GM21381 (cell line): ENCODE data around the gene MOK.

ENCODE experiments used
- ATAC-seq: cut with Tn5 transposase; IDR thresholded peaks from one replicate; pipeline ENCODE4 v1.9.1; 2021; ENCODE audit warnings: mild to moderate bottlenecking, moderate library complexity; ENCODE audit not compliant: unreplicated experiment

MOK gene

DNA sequence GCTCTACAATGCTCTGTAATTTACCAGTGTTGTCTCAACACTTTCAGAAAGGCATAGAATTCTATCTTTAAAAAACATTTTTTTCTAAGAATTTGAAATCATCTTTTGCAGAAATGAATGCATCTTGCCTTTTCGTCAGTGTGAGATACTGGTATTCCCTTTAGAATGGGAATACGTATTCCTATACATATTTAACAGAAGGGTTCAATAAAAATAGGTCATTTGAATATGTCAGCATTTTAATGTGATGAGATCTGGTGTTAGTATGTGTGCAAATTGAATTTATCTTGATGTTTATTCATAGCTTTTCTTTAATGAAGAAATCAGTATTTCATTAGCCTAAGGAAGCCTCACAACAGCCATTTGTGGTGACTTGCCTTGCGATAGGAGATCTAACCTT lies 121.1 kb downstream of the MOK start:
- no peak for ATAC-seq

DNA sequence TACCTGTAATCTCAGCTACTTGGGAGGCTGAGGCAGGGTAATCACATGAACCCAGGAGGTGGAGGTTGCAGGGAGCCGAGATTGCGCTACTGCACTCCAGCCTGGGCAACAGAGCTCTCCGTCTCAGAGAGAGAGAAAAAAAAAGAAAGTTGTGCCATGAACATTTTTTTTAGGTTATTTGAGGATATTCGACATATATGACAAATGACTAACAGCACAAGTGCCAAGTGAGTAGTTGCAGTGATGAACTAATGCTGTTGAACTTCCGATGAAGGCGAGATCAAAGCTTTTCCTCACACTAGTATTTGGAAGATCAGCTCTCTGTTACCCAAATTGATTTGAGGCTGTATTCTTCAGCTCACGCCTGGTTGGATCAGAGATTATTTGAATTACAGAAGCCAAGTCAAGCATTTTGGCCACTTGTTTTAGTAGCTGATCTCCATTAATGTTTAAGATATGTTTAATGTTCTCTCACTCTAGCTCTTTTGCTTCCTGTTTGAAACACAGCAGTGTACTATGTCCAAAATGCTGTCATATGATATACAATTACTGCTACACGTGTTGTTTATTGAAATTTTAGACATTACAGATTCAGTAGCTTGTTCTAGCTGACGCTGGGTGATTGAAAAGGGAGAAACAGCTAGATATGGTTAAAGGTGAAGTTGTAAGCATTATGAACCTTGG lies 121.9 kb downstream of the MOK start:
- no peak for ATAC-seq

DNA sequence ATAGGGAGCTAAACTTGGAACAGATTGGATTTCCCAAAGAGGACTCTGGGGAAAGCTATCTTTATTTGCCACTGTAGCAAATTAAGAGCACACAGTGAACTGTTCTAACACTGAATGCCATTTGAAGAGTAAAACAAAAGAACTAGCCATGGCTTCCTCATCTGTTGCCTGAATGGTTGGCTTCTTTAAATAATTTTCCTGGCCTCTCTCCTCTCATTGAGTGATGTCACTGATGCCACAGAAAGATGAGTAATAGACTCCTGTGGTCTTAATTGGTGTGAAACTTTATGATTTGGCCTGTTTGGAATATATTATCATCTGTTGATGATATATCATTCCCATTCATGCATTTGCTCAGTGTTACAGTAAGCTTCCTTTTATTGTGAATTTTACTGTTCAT lies 122.8 kb downstream of the MOK start:
- ATAC-seq, result no peak

- no peak for ATAC-seq
These were observed 123.8 kb downstream of the MOK start for GRCh38 chr14:102181187-102181586.

GRCh38 chr14:102180248-102180998 lies 124.5 kb downstream of the MOK start:
- no peak for ATAC-seq
